ENCODE data around the gene TEC. TPM values are rescaled to one million over a fixed set of nuclear protein-coding genes. Genes with fewer than 3 reads are reported as not detected.
"Not testable (repeated sequence)": the region's sequence is repeated elsewhere in the genome, so short reads cannot be mapped to it uniquely, and the experiment has no call there.

Gene TEC
- total RNA-seq, 1 donor from 2014 or later = 3.5 TPM

- no peaks in the 10 kb centered on the region for H3K27me3 Mint-ChIP-seq (ENCODE audit: low read depth)
- no peak for TF ChIP-seq CTCF (IDR thresholded peaks at IDR 0.05; ENCODE audit: unreplicated experiment)
- H3K4me1 Mint-ChIP-seq = no peaks in the 10 kb centered on the region
- H3K4me3 Mint-ChIP-seq = no peak overlapping the region
- no peak for DNase-seq (ENCODE audit: low spot score in 2 of 2, unreplicated experiment in 2 of 2)
- H3K9me3 Mint-ChIP-seq = peaks cover 2% of the 10 kb centered on the region
- H3K36me3 Mint-ChIP-seq = no peaks in the 10 kb centered on the region
- no peak overlapping the region for H3K27ac Mint-ChIP-seq
Measured at GRCh38 chr4:48225368-48226141, 44.1 kb downstream of the TEC start.

GRCh38 chr4:48224606-48225005, 45.0 kb downstream of the TEC start:
- no peaks in the 10 kb centered on the region for H3K36me3 Mint-ChIP-seq
- H3K4me1 Mint-ChIP-seq = no peaks in the 10 kb centered on the region
- no peak overlapping the region for H3K27ac Mint-ChIP-seq
- DNase-seq (ENCODE audit: low spot score in 2 of 2, unreplicated experiment in 2 of 2) = no peak
- no peak overlapping the region for H3K4me3 Mint-ChIP-seq
- H3K27me3 Mint-ChIP-seq (ENCODE audit: low read depth) = no peaks in the 10 kb centered on the region
- TF ChIP-seq CTCF (IDR thresholded peaks at IDR 0.05; ENCODE audit: unreplicated experiment) = no peak
- H3K9me3 Mint-ChIP-seq = peaks cover 3% of the 10 kb centered on the region

GRCh38 chr4:48223633-48224295, 45.9 kb downstream of the TEC start:
- TF ChIP-seq CTCF (IDR thresholded peaks at IDR 0.05; ENCODE audit: unreplicated experiment) = no peak
- H3K27ac Mint-ChIP-seq = no peak overlapping the region
- H3K9me3 Mint-ChIP-seq = peaks cover 3% of the 10 kb centered on the region
- DNase-seq (ENCODE audit: low spot score in 2 of 2, unreplicated experiment in 2 of 2) = no peak
- no peaks in the 10 kb centered on the region for H3K36me3 Mint-ChIP-seq
- H3K4me1 Mint-ChIP-seq = no peaks in the 10 kb centered on the region
- no peak overlapping the region for H3K4me3 Mint-ChIP-seq
- no peaks in the 10 kb centered on the region for H3K27me3 Mint-ChIP-seq (ENCODE audit: low read depth)

GRCh38 chr4:48222491-48222890, 47.1 kb downstream of the TEC start:
- no peaks in the 10 kb centered on the region for H3K36me3 Mint-ChIP-seq
- H3K27ac Mint-ChIP-seq = no peak overlapping the region
- no peaks in the 10 kb centered on the region for H3K4me1 Mint-ChIP-seq
- TF ChIP-seq CTCF (IDR thresholded peaks at IDR 0.05; ENCODE audit: unreplicated experiment) = no peak
- H3K4me3 Mint-ChIP-seq = no peak overlapping the region
- H3K9me3 Mint-ChIP-seq = peaks cover 3% of the 10 kb centered on the region
- H3K27me3 Mint-ChIP-seq (ENCODE audit: low read depth) = no peaks in the 10 kb centered on the region
- no peak for DNase-seq (ENCODE audit: low spot score in 2 of 2, unreplicated experiment in 2 of 2)

- not testable (repeated sequence) for H3K4me3 Mint-ChIP-seq
Measured at GRCh38 chr4:48219430-48219829, 50.2 kb downstream of the TEC start.

GRCh38 chr4:48216563-48216962, 53.1 kb downstream of the TEC start:
- Mint-ChIP-seq H3K4me3 (no peak overlapping the region), H3K36me3 (no peaks in the 10 kb centered on the region), H3K27ac (no peak overlapping the region), H3K9me3 (peaks cover 16% of the 10 kb centered on the region), H3K27me3 (ENCODE audit: low read depth) (no peaks in the 10 kb centered on the region), H3K4me1 (no peaks in the 10 kb centered on the region)
- no peak for TF ChIP-seq CTCF (IDR thresholded peaks at IDR 0.05; ENCODE audit: unreplicated experiment)
- DNase-seq (ENCODE audit: low spot score in 2 of 2, unreplicated experiment in 2 of 2) = no peak

More at GRCh38 chr4:48219430-48219829, 50.2 kb downstream of the TEC start:
- H3K36me3 Mint-ChIP-seq; H3K4me1 Mint-ChIP-seq; DNase-seq (ENCODE audit: low spot score in 2 of 2, unreplicated experiment in 2 of 2); H3K9me3 Mint-ChIP-seq; H3K27me3 Mint-ChIP-seq (ENCODE audit: low read depth): not testable (repeated sequence)
- peak overlapping the region; percentile 68 for H3K27ac Mint-ChIP-seq

Data from mesothelial cell of epicardium (in vitro differentiated cells).